Astrocyte of the cerebellum (primary cell): ENCODE results near the gene FARS2.

Source experiments
- DNase-seq: peaks from one replicate; pipeline ENCODE4 v3.0.0-alpha.2; 2011; ENCODE audit warnings: low read depth
- H3K4me3 ChIP-seq: 2 replicates; pipeline ENCODE4 v1.5.1; 2011; ENCODE audit warnings: mild to moderate bottlenecking, low read depth, low read length, moderate library complexity
- CTCF ChIP-seq: IDR thresholded peaks from 2 replicates; pipeline ENCODE4 v1.5.1; 2012; ENCODE audit warnings: low read length, low read depth, moderate library complexity, mild to moderate bottlenecking; ENCODE audit errors: missing control alignments
- in situ Hi-C: cut with HindIII; loops from 2 replicates; pipeline ENCODE4 v1.10.0; 2017; ENCODE audit warnings: low sequenced_read_pairs

Gene FARS2

GRCh38 chr6:5285526-5285925 lies 24.2 kb downstream of the FARS2 start:
- DNase-seq, result no peak
- no peak overlapping the region for H3K4me3 ChIP-seq
- in situ Hi-C loops, result no loop called here
- no peak for TF ChIP-seq CTCF

DNA sequence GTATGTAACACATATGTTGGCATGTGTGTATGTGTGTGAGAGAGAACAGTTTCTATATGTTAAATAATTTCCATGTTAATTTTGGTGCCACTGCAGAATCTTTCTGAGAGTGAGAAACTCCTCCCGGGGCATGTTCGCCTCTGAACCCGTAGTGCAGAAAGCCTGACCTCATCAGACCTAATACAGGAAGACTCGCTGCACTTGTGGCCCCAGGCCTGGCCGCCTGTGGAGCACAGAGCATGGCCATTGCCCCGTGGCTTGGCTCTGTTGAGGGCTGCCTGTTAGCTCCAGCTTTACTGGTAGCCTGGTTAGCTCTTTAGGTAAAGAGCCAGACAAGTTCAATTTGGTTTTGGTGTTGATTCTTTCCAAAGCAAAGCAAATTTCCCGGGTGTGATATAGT lies 25.5 kb downstream of the FARS2 start:
- no peak for DNase-seq
- no peak for TF ChIP-seq CTCF
- in situ Hi-C loops, result no loop called here

DNA sequence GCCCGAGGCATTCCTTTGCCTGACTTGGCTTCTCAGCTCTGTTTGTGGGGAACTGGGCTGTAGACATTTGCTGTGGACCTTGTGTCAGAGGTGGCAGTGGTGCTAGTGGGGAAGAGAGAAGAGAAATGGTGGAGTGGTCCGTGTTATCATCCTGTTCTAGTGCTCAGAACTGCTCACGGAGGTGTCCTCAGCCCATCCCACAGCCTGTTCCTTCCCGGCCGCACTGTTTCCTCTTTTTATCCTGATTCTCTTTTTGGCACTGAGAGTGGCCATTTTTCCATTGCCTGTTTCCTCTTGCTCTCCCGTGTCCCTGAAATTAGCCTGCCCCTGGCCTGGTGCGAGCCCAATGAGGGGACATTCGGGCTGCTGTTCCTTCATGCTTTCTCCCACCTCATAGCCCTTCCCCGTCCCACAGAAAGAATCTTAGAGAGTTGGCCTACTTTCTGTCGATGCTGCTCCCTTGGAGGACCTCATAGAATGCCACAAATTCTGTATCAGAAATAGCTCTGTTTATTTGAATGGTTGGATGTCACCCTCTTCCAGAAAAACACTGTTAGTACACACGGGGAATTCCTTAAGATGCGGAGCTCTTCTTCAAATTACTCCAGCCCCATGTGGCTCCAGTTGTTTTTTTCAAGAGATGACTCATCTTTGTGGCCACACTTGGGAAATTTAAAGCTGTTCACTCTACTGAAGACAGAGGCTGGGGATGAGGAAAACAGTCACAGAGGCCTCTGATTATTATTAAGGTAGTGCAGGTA lies 26.1 kb downstream of the FARS2 start:
- peak; percentile 65 for DNase-seq
- peak; percentile 14 for TF ChIP-seq CTCF
- in situ Hi-C loops, result no loop called here

More for the DNA sequence above, 25.5 kb downstream of the FARS2 start:
- no peak overlapping the region for H3K4me3 ChIP-seq

DNA sequence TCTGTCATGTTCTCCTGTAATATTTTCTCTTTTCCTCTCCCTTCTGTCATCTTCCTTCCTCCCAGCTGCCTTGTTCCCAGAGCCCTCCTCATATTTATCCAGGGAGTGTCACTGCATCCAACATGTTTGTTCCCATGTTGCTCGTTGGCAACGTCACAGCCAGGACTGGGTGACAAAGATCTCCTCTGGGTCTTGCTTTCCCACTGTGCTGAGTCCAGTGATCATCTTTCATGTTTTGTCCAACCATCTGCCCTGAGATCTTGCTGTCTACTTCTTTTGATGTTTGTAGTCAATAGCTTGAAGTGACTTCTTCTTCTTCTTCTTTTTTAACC lies 26.6 kb downstream of the FARS2 start:
- TF ChIP-seq CTCF, result no peak
- in situ Hi-C loops, result no loop called here
- DNase-seq, result no peak
- no peak overlapping the region for H3K4me3 ChIP-seq

More for the DNA sequence above, 26.1 kb downstream of the FARS2 start:
- no peak overlapping the region for H3K4me3 ChIP-seq

DNA sequence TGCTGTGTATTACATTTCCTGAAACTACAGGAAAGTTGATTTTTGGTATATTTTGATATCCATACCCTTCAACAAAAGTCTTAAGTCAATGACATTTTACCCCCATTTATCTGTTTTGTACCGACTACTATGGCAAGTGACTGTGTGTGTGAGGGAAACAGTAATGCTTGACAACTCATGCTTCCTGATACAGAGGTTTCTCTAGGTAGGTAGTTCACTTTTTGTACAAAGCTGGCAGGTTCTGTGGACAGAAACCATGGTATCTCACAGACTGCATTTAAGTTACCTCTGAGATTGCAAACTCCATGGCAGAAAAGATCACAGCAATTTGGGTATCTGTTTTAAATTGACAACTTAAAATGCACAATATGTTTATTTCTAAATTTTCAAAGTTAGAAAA lies 28.8 kb downstream of the FARS2 start:
- H3K4me3 ChIP-seq, result no peak overlapping the region
- in situ Hi-C loops, result no loop called here
- TF ChIP-seq CTCF, result no peak
- DNase-seq, result no peak

GRCh38 chr6:5290500-5290899 lies 29.2 kb downstream of the FARS2 start:
- TF ChIP-seq CTCF, result no peak
- in situ Hi-C loops, result no loop called here
- no peak overlapping the region for H3K4me3 ChIP-seq
- no peak for DNase-seq
